GM12878 (cell line): ENCODE measurements around the gene VIL1. TPM values are rescaled to one million over a fixed set of nuclear protein-coding genes. Genes with fewer than 3 reads are reported as not detected.

ENCODE experiments used
- ATAC-seq: fragments of 200-7000 bp; cut with Tn5 transposase; 3 replicates; pipeline ENCODE4 v1.9.1; 2020; ENCODE audit warnings: mild to moderate bottlenecking, moderate library complexity
- BruUV-seq: library from RNA; stranded (reverse); fragments of 400-500 nt; replicated peaks from 2 replicates; lab custom pipeline; 2021; lab: Mats Ljungman, UMichigan
- CTCF ChIA-PET: fragments of 300-600 bp; sonication (Branson Sonifier 250); formaldehyde crosslinking; extraction: SDS; loops from one replicate; lab custom pipeline; 2021; ENCODE audit warnings: inconsistent platforms; lab: Yijun Ruan, JAX
- POLR2A ChIA-PET: fragments of 350-600 bp; formaldehyde crosslinking; extraction: SDS; loops from one replicate; lab custom pipeline; 2021; ENCODE audit warnings: inconsistent platforms; lab: Charles Lee
- RAD21 ChIA-PET: fragments of 300-600 bp; sonication (Branson Sonifier 250); formaldehyde crosslinking; loops from one replicate; lab custom pipeline; 2023; ENCODE audit warnings: antibody characterized with exemption; ENCODE audit not compliant: unreplicated experiment; lab: Charles Lee
- SMC1A ChIA-PET: fragments of 300-600 bp; sonication (Branson Sonifier 250); formaldehyde crosslinking; loops from one replicate; lab custom pipeline; 2023; ENCODE audit not compliant: unreplicated experiment, uncharacterized antibody; lab: Charles Lee
- DNase-seq: peaks from one replicate; pipeline ENCODE4 v3.0.0-alpha.2; 2011; ENCODE audit warnings: low read depth, low spot score
- FAIRE-seq: peaks from 3 replicates; lab custom pipeline; 2011; peaks lifted over from hg19 to GRCh38; lab: Jason Lieb, UNC
- H2AFZ ChIP-seq: 2 replicates; pipeline ENCODE4 v1.6.0; 2011; ENCODE audit warnings: low read depth, low read length, control low read depth; ENCODE audit not compliant: control insufficient read depth
- H3K27ac ChIP-seq: 2 replicates; pipeline ENCODE4 v1.5.1; 2011; ENCODE audit warnings: control low read depth; ENCODE audit not compliant: control insufficient read depth, insufficient read depth
- H3K27me3 ChIP-seq, 2 experiments: replicated peaks in 1 of 2; 2 replicates each; pipeline versions ENCODE4 v1.6.0 to v1.6.1; 2011; ENCODE audit warnings: low read length in 1 of 2; ENCODE audit not compliant: control insufficient read depth in 2 of 2, insufficient read depth in 2 of 2
- H3K36me3 ChIP-seq, 2 experiments: 2 replicates each; pipeline ENCODE4 v1.5.1; 2011; ENCODE audit warnings: low read length in 1 of 2; ENCODE audit not compliant: control insufficient read depth in 2 of 2, insufficient read depth in 2 of 2
- H3K4me1 ChIP-seq: 2 replicates; pipeline ENCODE4 v1.6.1; 2011; ENCODE audit warnings: mild to moderate bottlenecking, low read length, moderate library complexity, mixed read lengths; ENCODE audit not compliant: control insufficient read depth, insufficient read depth
- H3K4me2 ChIP-seq: 2 replicates; pipeline ENCODE4 v1.6.0; 2011; ENCODE audit warnings: control low read depth; ENCODE audit not compliant: control insufficient read depth, insufficient read depth
- H3K4me3 ChIP-seq: fragments of 200-600 bp; sonication (generic); 2 replicates; pipeline ENCODE4 v1.5.1; 2016
- H3K79me2 ChIP-seq: 2 replicates; pipeline ENCODE4 v1.6.0; 2011; ENCODE audit warnings: low read length; ENCODE audit not compliant: control insufficient read depth, insufficient read depth
- H3K9ac ChIP-seq: 2 replicates; pipeline ENCODE4 v1.8.0; 2011; ENCODE audit warnings: low read length, control low read depth, mixed read lengths; ENCODE audit not compliant: control insufficient read depth, insufficient read depth
- H3K9me3 ChIP-seq: replicated peaks from 3 replicates; pipeline ENCODE4 v1.5.1; 2011; ENCODE audit warnings: mild to moderate bottlenecking, low read length; ENCODE audit not compliant: control insufficient read depth, insufficient read depth
- H4K20me1 ChIP-seq: 2 replicates; pipeline ENCODE4 v1.6.0; 2011; ENCODE audit not compliant: control insufficient read depth, insufficient read depth
- ATF3 ChIP-seq: IDR thresholded peaks from 2 replicates; pipeline ENCODE4 v1.6.1; 2011; ENCODE audit warnings: low read depth, mild to moderate bottlenecking, low read length, moderate library complexity, borderline replicate concordance; ENCODE audit errors: extremely low read depth
- BCL11A ChIP-seq: IDR thresholded peaks from 2 replicates; pipeline ENCODE4 v1.6.1; 2011; ENCODE audit warnings: low read depth, low read length
- MTA2 ChIP-seq: fragments of 450-650 bp; IDR thresholded peaks from 2 replicates; pipeline ENCODE4 v1.6.1; 2016; ENCODE audit warnings: low read depth, mild to moderate bottlenecking, moderate library complexity
- PBX3 ChIP-seq: IDR thresholded peaks from 2 replicates; pipeline ENCODE4 v1.6.1; 2011; ENCODE audit warnings: mild to moderate bottlenecking, low read depth, low read length, moderate library complexity; ENCODE audit not compliant: insufficient replicate concordance
- POLR2AphosphoS5 ChIP-seq: IDR thresholded peaks from 2 replicates; pipeline ENCODE4 v1.6.1; 2011; ENCODE audit warnings: mild to moderate bottlenecking, low read length, inconsistent platforms
- RFX5 ChIP-seq: IDR thresholded peaks from 2 replicates; pipeline ENCODE4 v1.6.1; 2011; ENCODE audit warnings: low read depth, low read length, improper control_type of control experiment
- TARDBP ChIP-seq: IDR thresholded peaks from 2 replicates; pipeline ENCODE4 v1.6.1; 2016; ENCODE audit warnings: borderline replicate concordance
- ZBTB4 ChIP-seq: fragments of 450-650 bp; formaldehyde crosslinking; IDR thresholded peaks from 2 replicates; pipeline ENCODE4 v1.4.0; 2022; ENCODE audit warnings: mild to moderate bottlenecking, moderate library complexity
- WGBS: methylation state at CpG from one replicate; pipeline ENCODE4 v1.1.6; 2016; ENCODE audit warnings: low lambda C conversion rate; ENCODE audit not compliant: insufficient replicate concordance, insufficient coverage; ENCODE audit errors: missing lambda C conversion rate; 5-methylcytosine and 5-hydroxymethylcytosine counted together
- in situ Hi-C: fragments of 300-500 bp; cut with MboI; formaldehyde crosslinking; loops from 9 replicates; pipeline ENCODE4 v1.14.3; 2018; ENCODE audit warnings: mixed read lengths
- intact Hi-C: fragments of 100-400 bp; cut with micrococcal nuclease; formaldehyde crosslinking; loops from one replicate; pipeline ENCODE4 v1.14.2; 2022; ENCODE audit not compliant: unreplicated experiment
- polyA plus RNA-seq, 11 experiments: library from polyadenylated mRNA; depleted of rRNA in 4 of 11; unstranded in 6 of 11; stranded (reverse) in 5 of 11; fragments of >200 nt; fragmentation: Nextera tagmentation in 4 of 11; fragmentation: Illumina TruSeq in 1 of 11; extraction: Ambion mirVana in 4 of 11; extraction: Trizol in 1 of 11; gene quantifications; 1 replicate in 1 of 11; 2 replicates in 10 of 11; pipeline versions ENCODE4 v1.2.1 to v1.2.3, GENCODE V29; 2011 to 2016; ENCODE audit warnings: inconsistent platforms in 2 of 11, missing spikeins in 2 of 11, low read depth in 1 of 11
- total RNA-seq, 4 experiments: library from RNA; depleted of rRNA in 3 of 4; stranded (reverse); fragments of >200 nt in 3 of 4; fragmentation: Illumina TruSeq in 1 of 4; extraction: Trizol in 1 of 4; gene quantifications; 2 replicates each; pipeline versions ENCODE4 v1.2.1 to v1.2.3, GENCODE V29; 2013 to 2021
- TF ChIP-seq, protein P1 (sequence below): fragments of 450-650 bp; IDR thresholded peaks from 2 replicates; pipeline ENCODE4 v1.6.1; 2014; ENCODE audit warnings: mild to moderate bottlenecking
- TF ChIP-seq, protein P2 (sequence below): fragments of 450-650 bp; IDR thresholded peaks from 2 replicates; pipeline ENCODE4 v1.6.1; 2016; ENCODE audit warnings: mild to moderate bottlenecking
- TF ChIP-seq, protein P3 (sequence below): fragments of 450-650 bp; IDR thresholded peaks from 2 replicates; pipeline ENCODE4 v1.6.1; 2017; ENCODE audit warnings: low read depth, mild to moderate bottlenecking, moderate library complexity

Gene VIL1
- total and polyA plus RNA-seq, 10 of the 15 experiments (the other 5 are each of a cell fraction or from before 2014, with no cell fraction given) = 0.03 to 1.9 (median 0.33) TPM

- POLR2A ChIA-PET = no interaction called here
- peaks cover 4% of the 10 kb centered on the region; the same call in 1 of the 2 replicates for H4K20me1 ChIP-seq
Observed at GRCh38 chr2:218402911-218403411, 16.0 kb upstream of the VIL1 start.

More at GRCh38 chr2:218402911-218403411, 16.0 kb upstream of the VIL1 start:
- Histone ChIP-seq H3K4me2 (0 out of 2 replicates have a peak overlapping the region, but pooled peaks have one; percentile 17), H2AFZ (no peak overlapping the region), H3K79me2 (peaks cover 37% of the 10 kb centered on the region), H3K4me1 (peaks cover 32% of the 10 kb centered on the region), H3K27ac (no peak overlapping the region), H3K9ac (no peak overlapping the region), H3K9me3 (no peaks in the 10 kb centered on the region), H3K4me3 (no peak overlapping the region), H3K27me3 (no peaks in the 10 kb centered on the region), H3K36me3 (peaks cover 7 to 10% of the 10 kb centered on the region in 2 experiments; a peak in 3 of 4 replicates)
- intact Hi-C loops = no loop called here
- DNase-seq (no peak), ATAC-seq (no peak), FAIRE-seq (no peak)
- TF ChIP-seq TARDBP (no peak), POLR2AphosphoS5 (no peak), PBX3 (no peak), ATF3 (no peak), MTA2 (no peak), RFX5 (no peak), ZBTB4 (CRISPR knock-in tag) (no peak), BCL11A (no peak)
- TF ChIP-seq, protein P1, sequence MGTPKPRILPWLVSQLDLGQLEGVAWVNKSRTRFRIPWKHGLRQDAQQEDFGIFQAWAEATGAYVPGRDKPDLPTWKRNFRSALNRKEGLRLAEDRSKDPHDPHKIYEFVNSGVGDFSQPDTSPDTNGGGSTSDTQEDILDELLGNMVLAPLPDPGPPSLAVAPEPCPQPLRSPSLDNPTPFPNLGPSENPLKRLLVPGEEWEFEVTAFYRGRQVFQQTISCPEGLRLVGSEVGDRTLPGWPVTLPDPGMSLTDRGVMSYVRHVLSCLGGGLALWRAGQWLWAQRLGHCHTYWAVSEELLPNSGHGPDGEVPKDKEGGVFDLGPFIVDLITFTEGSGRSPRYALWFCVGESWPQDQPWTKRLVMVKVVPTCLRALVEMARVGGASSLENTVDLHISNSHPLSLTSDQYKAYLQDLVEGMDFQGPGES = no peak
- TF ChIP-seq, protein P2, sequence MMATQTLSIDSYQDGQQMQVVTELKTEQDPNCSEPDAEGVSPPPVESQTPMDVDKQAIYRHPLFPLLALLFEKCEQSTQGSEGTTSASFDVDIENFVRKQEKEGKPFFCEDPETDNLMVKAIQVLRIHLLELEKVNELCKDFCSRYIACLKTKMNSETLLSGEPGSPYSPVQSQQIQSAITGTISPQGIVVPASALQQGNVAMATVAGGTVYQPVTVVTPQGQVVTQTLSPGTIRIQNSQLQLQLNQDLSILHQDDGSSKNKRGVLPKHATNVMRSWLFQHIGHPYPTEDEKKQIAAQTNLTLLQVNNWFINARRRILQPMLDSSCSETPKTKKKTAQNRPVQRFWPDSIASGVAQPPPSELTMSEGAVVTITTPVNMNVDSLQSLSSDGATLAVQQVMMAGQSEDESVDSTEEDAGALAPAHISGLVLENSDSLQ = no peak
- TF ChIP-seq, protein P3, sequence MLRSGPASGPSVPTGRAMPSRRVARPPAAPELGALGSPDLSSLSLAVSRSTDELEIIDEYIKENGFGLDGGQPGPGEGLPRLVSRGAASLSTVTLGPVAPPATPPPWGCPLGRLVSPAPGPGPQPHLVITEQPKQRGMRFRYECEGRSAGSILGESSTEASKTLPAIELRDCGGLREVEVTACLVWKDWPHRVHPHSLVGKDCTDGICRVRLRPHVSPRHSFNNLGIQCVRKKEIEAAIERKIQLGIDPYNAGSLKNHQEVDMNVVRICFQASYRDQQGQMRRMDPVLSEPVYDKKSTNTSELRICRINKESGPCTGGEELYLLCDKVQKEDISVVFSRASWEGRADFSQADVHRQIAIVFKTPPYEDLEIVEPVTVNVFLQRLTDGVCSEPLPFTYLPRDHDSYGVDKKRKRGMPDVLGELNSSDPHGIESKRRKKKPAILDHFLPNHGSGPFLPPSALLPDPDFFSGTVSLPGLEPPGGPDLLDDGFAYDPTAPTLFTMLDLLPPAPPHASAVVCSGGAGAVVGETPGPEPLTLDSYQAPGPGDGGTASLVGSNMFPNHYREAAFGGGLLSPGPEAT = no peak
- ChIA-PET SMC1A (no interaction called here), CTCF (no interaction called here), RAD21 (interaction anchor here (1.1 kb wide), 1 partner anchor 68 kb away, joined by 3 read pairs; no protein-coding TSS in a partner anchor)
- no TSS peak for BruUV-seq
- in situ Hi-C loops = loop anchor here (10.0 kb wide), 1 partner anchor 442 kb away; no protein-coding TSS in a partner anchor
- WGBS = 89% methylated on average over 21 of the region's 26 CpGs
